Measurements from ENCODE around the gene ZSCAN10.

DNA sequence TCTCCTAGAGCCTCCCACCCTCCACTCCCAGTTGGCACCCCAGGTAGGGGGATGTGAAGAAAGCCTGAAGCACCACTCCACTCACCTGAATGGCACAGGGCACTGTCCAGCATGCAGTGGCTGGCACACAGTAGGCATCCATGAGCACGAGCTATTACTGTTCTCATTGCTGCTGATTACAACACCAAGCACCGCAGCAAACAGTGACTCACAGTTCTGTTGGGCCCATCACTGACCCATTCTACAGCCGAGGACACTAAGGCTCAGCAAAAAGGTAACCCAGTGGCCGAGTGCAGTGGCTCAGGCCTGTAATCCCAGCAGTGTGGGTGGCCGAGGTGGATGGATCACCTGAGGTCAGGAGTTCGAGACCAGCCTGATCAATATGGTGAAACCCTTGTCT is 2.7 kb downstream of the ZSCAN10 start:
- TF ChIP-seq EZH2 (optimal IDR thresholded peaks at IDR 0.05; ENCODE audit: low read depth, low read length) (no peak), EZH2phosphoT487 (IDR thresholded peaks at IDR 0.05; ENCODE audit: low read length) (no peak), CTCF (IDR thresholded peaks at IDR 0.05; ENCODE audit: low read length) (no peak)

All from MM.1S (cell line).